Osteoblast (primary cell): ENCODE measurements around the gene PICK1. TPM values are rescaled to one million over a fixed set of nuclear protein-coding genes. Genes with fewer than 3 reads are reported as not detected.

Source experiments
- DNase-seq: peaks from one replicate; pipeline ENCODE4 v3.0.0; 2011; ENCODE audit warnings: low spot score, mixed read lengths; ENCODE audit not compliant: insufficient read length; ENCODE audit errors: missing footprints
- H2AFZ ChIP-seq: 2 replicates; pipeline ENCODE4 v1.6.0; 2011; ENCODE audit warnings: mild to moderate bottlenecking, low read length
- H3K27ac ChIP-seq: 2 replicates; pipeline ENCODE4 v1.5.1; 2011; ENCODE audit warnings: mild to moderate bottlenecking, low read depth, low read length, moderate library complexity
- H3K27me3 ChIP-seq: 2 replicates; pipeline ENCODE4 v1.6.0; 2012; ENCODE audit warnings: mild to moderate bottlenecking, control low read depth, inconsistent platforms, low read length, moderate library complexity; ENCODE audit not compliant: insufficient read depth
- H3K36me3 ChIP-seq: 2 replicates; pipeline ENCODE4 v1.5.1; 2011; ENCODE audit warnings: mild to moderate bottlenecking, low read length, control low read depth, moderate library complexity; ENCODE audit not compliant: insufficient read depth
- H3K4me1 ChIP-seq: 2 replicates; pipeline ENCODE4 v1.5.1; 2011; ENCODE audit warnings: mild to moderate bottlenecking, low read length, control low read depth, moderate library complexity; ENCODE audit not compliant: insufficient read depth
- H3K4me2 ChIP-seq: 2 replicates; pipeline ENCODE4 v1.6.0; 2011; ENCODE audit warnings: mild to moderate bottlenecking, low read length; ENCODE audit not compliant: insufficient read depth
- H3K4me3 ChIP-seq: fragments of 200-600 bp; sonication (generic); 3 replicates; pipeline ENCODE4 v1.5.1; 2012; ENCODE audit warnings: mild to moderate bottlenecking, low read length, inconsistent platforms; ENCODE audit not compliant: insufficient read depth
- H3K79me2 ChIP-seq: 2 replicates; pipeline ENCODE4 v1.6.0; 2012; ENCODE audit warnings: mild to moderate bottlenecking, low read length, control low read depth, inconsistent platforms; ENCODE audit not compliant: insufficient read depth
- H3K9me3 ChIP-seq: 2 replicates; pipeline ENCODE4 v1.5.1; 2011; ENCODE audit warnings: low read depth, low read length, control low read depth
- H4K20me1 ChIP-seq: 2 replicates; pipeline ENCODE4 v1.6.0; 2012; ENCODE audit warnings: mild to moderate bottlenecking, low read length, control low read depth; ENCODE audit not compliant: insufficient read depth
- CTCF ChIP-seq: IDR thresholded peaks from 2 replicates; pipeline ENCODE4 v1.5.1; 2011; ENCODE audit warnings: mild to moderate bottlenecking, low read depth, low read length, moderate library complexity; ENCODE audit errors: extremely low read depth
- total RNA-seq: library from RNA; depleted of rRNA; stranded (reverse); fragments of >200 nt; gene quantifications from 2 replicates; pipeline ENCODE4 v1.2.3, GENCODE V29; 2012

PICK1 gene
- total RNA-seq, 1 donor = 15.6 TPM

GRCh38 chr22:38075105-38075825 lies 18.1 kb downstream of the PICK1 start:
- Histone ChIP-seq H3K27ac (no peak overlapping the region), H3K36me3 (peaks cover 20% of the 10 kb centered on the region), H2AFZ (no peak overlapping the region), H4K20me1 (no peaks in the 10 kb centered on the region), H3K4me3 (no peak overlapping the region), H3K79me2 (no peaks in the 10 kb centered on the region), H3K27me3 (peaks cover 2% of the 10 kb centered on the region), H3K4me1 (no peaks in the 10 kb centered on the region), H3K9me3 (no peaks in the 10 kb centered on the region), H3K4me2 (no peak overlapping the region)
- peak; percentile 62 for DNase-seq
- no peak for TF ChIP-seq CTCF

GRCh38 chr22:38075961-38076360 lies 18.8 kb downstream of the PICK1 start:
- H3K36me3 ChIP-seq = peaks cover 20% of the 10 kb centered on the region
- H3K9me3 ChIP-seq = no peaks in the 10 kb centered on the region
- H3K4me3 ChIP-seq = no peak overlapping the region
- no peak overlapping the region for H2AFZ ChIP-seq
- TF ChIP-seq CTCF = no peak
- no peaks in the 10 kb centered on the region for H4K20me1 ChIP-seq
- H3K27ac ChIP-seq = no peak overlapping the region
- H3K79me2 ChIP-seq = no peaks in the 10 kb centered on the region
- H3K27me3 ChIP-seq = peaks cover 5% of the 10 kb centered on the region
- H3K4me1 ChIP-seq = no peaks in the 10 kb centered on the region
- DNase-seq = peak; percentile 53
- no peak overlapping the region for H3K4me2 ChIP-seq

GRCh38 chr22:38077096-38077495 lies 19.9 kb downstream of the PICK1 start:
- no peaks in the 10 kb centered on the region for H3K79me2 ChIP-seq
- DNase-seq = peak; percentile 78

More at GRCh38 chr22:38077096-38077495, 19.9 kb downstream of the PICK1 start:
- Histone ChIP-seq H3K27me3 (peaks cover 14% of the 10 kb centered on the region), H3K9me3 (no peaks in the 10 kb centered on the region), H2AFZ (no peak overlapping the region), H3K27ac (no peak overlapping the region), H4K20me1 (peaks cover 3% of the 10 kb centered on the region), H3K4me1 (no peaks in the 10 kb centered on the region), H3K36me3 (peaks cover 16% of the 10 kb centered on the region), H3K4me2 (no peak overlapping the region), H3K4me3 (no peak overlapping the region)
- no peak for TF ChIP-seq CTCF
